Measurements from ENCODE around the gene SRCIN1. TPM values are rescaled to one million over a fixed set of nuclear protein-coding genes. Genes with fewer than 3 reads are reported as not detected.

The SRCIN1 gene
- total RNA-seq, 1 experiment from 2014 or later: 16.7 TPM

GRCh38 chr17:38596651-38597050 is 9.1 kb downstream of the SRCIN1 start:
- Histone ChIP-seq H4K20me1 (ENCODE audit: insufficient read depth) (no peaks in the 10 kb centered on the region), H3K4me3 (no peak overlapping the region), H3K27me3 (ENCODE audit: insufficient read depth, low read depth) (no peaks in the 10 kb centered on the region), H3K9me3 (ENCODE audit: insufficient read depth, low read depth) (no peaks in the 10 kb centered on the region), H3F3A (ENCODE audit: insufficient read depth, low read depth) (peaks cover 30% of the 10 kb centered on the region), H3K27ac (no peak overlapping the region), H2AFZ (no peak overlapping the region), H3K36me3 (ENCODE audit: low read depth) (no peaks in the 10 kb centered on the region), H3K4me2 (no peak overlapping the region), H3K79me2 (ENCODE audit: low read depth) (no peaks in the 10 kb centered on the region), H3K9me2 (ENCODE audit: insufficient read depth) (no peaks in the 10 kb centered on the region), H3K4me1 (replicated peaks; ENCODE audit: insufficient read depth) (peaks cover 23% of the 10 kb centered on the region)
- no TSS peak for BruUV-seq (replicated peaks)
- TF ChIP-seq CTCF (conservative IDR thresholded peaks at IDR 0.05) (no peak), EZH2 (IDR thresholded peaks at IDR 0.05; ENCODE audit: low read depth) (no peak)
- ChIA-PET POLR2A (ENCODE audit: unreplicated experiment) (no interaction called here), CTCF (no interaction called here)
- DNase-seq: no peak
- intact Hi-C loops (cut with micrococcal nuclease; ENCODE audit: unreplicated experiment): loop anchor here (5.0 kb wide), 1 partner anchor 39 kb away; no protein-coding TSS in a partner anchor

GRCh38 chr17:38595892-38596291 is 9.9 kb downstream of the SRCIN1 start:
- no peaks in the 10 kb centered on the region for H3K27me3 ChIP-seq (ENCODE audit: insufficient read depth, low read depth)
- BruUV-seq (replicated peaks): no TSS peak

GRCh38 chr17:38594152-38594551 is 11.6 kb downstream of the SRCIN1 start:
- H3K9me2 ChIP-seq (ENCODE audit: insufficient read depth): no peaks in the 10 kb centered on the region
- peaks cover 19% of the 10 kb centered on the region for H3F3A ChIP-seq (ENCODE audit: insufficient read depth, low read depth)
- H3K79me2 ChIP-seq (ENCODE audit: low read depth): no peaks in the 10 kb centered on the region
- 0 out of 2 replicates have a peak, but pooled peaks cover 3% of the 10 kb centered on the region for H4K20me1 ChIP-seq (ENCODE audit: insufficient read depth)
- intact Hi-C loops (cut with micrococcal nuclease; ENCODE audit: unreplicated experiment): no loop called here
- no peaks in the 10 kb centered on the region for H3K9me3 ChIP-seq (ENCODE audit: insufficient read depth, low read depth)
- H3K27ac ChIP-seq: no peak overlapping the region
- ChIA-PET POLR2A (ENCODE audit: unreplicated experiment) (no interaction called here), CTCF (no interaction called here)
- peaks cover 39% of the 10 kb centered on the region for H3K4me1 ChIP-seq (replicated peaks; ENCODE audit: insufficient read depth)
- no peaks in the 10 kb centered on the region for H3K36me3 ChIP-seq (ENCODE audit: low read depth)
- no peak for DNase-seq
- H3K4me3 ChIP-seq: no peak overlapping the region
- no peak overlapping the region for H3K4me2 ChIP-seq
- no peak for TF ChIP-seq EZH2 (IDR thresholded peaks at IDR 0.05; ENCODE audit: low read depth)
- no peak for TF ChIP-seq CTCF (conservative IDR thresholded peaks at IDR 0.05)
- no TSS peak for BruUV-seq (replicated peaks)
- no peak overlapping the region for H2AFZ ChIP-seq
- H3K27me3 ChIP-seq (ENCODE audit: insufficient read depth, low read depth): no peaks in the 10 kb centered on the region

More at GRCh38 chr17:38595892-38596291, 9.9 kb downstream of the SRCIN1 start:
- no peaks in the 10 kb centered on the region for H3K9me3 ChIP-seq (ENCODE audit: insufficient read depth, low read depth)
- H3K4me2 ChIP-seq: no peak overlapping the region
- no peak overlapping the region for H2AFZ ChIP-seq
- H3K36me3 ChIP-seq (ENCODE audit: low read depth): no peaks in the 10 kb centered on the region
- no peaks in the 10 kb centered on the region for H4K20me1 ChIP-seq (ENCODE audit: insufficient read depth)
- DNase-seq: no peak
- H3K4me3 ChIP-seq: no peak overlapping the region
- H3F3A ChIP-seq (ENCODE audit: insufficient read depth, low read depth): peaks cover 35% of the 10 kb centered on the region
- TF ChIP-seq CTCF (conservative IDR thresholded peaks at IDR 0.05) (no peak), EZH2 (IDR thresholded peaks at IDR 0.05; ENCODE audit: low read depth) (no peak)
- peaks cover 30% of the 10 kb centered on the region for H3K4me1 ChIP-seq (replicated peaks; ENCODE audit: insufficient read depth)
- intact Hi-C loops (cut with micrococcal nuclease; ENCODE audit: unreplicated experiment): loop anchor here (5.0 kb wide), 1 partner anchor 39 kb away; no protein-coding TSS in a partner anchor
- no peaks in the 10 kb centered on the region for H3K79me2 ChIP-seq (ENCODE audit: low read depth)
- ChIA-PET POLR2A (ENCODE audit: unreplicated experiment) (no interaction called here), CTCF (interaction anchor here (0.8 kb wide), 1 partner anchor 27 kb away, joined by 3 read pairs; no protein-coding TSS in a partner anchor)
- H3K9me2 ChIP-seq (ENCODE audit: insufficient read depth): no peaks in the 10 kb centered on the region
- H3K27ac ChIP-seq: no peak overlapping the region

All from PC-9 (cell line).